NCI-H82 treated with DMSO at 0.1 percent for 48 hours (cell line): Measurements from ENCODE around the gene DPAGT1.
"Not testable (repeated sequence)": the region's sequence is repeated elsewhere in the genome, so short reads cannot be mapped to it uniquely, and the experiment has no call there.

Experiments used
- DNase-seq: peaks from one replicate; lab custom pipeline; 2025; ENCODE audit not compliant: unreplicated experiment; lab: John Stamatoyannopoulos, UW

DPAGT1 gene

GRCh38 chr11:119116235-119116594 lies 14.6 kb upstream of the DPAGT1 start:
- no peak for DNase-seq

- DNase-seq = no peak
These were observed 14.0 kb upstream of the DPAGT1 start for GRCh38 chr11:119115484-119116234.

GRCh38 chr11:119114351-119114750 lies 12.7 kb upstream of the DPAGT1 start:
- no peak for DNase-seq

GRCh38 chr11:119113716-119114115 lies 12.1 kb upstream of the DPAGT1 start:
- no peak for DNase-seq

GRCh38 chr11:119112314-119113020 lies 10.8 kb upstream of the DPAGT1 start:
- DNase-seq = no peak

GRCh38 chr11:119111361-119111925 lies 9.8 kb upstream of the DPAGT1 start:
- no peak for DNase-seq

GRCh38 chr11:119110439-119110838 lies 8.8 kb upstream of the DPAGT1 start:
- DNase-seq = no peak

- DNase-seq = no peak
These were observed 8.2 kb upstream of the DPAGT1 start for GRCh38 chr11:119109843-119110242.

- no peak for DNase-seq
These were observed 7.2 kb upstream of the DPAGT1 start for GRCh38 chr11:119108857-119109221.

- no peak for DNase-seq
These were observed 6.6 kb upstream of the DPAGT1 start for GRCh38 chr11:119108146-119108856.

- DNase-seq = no peak
These were observed 6.0 kb upstream of the DPAGT1 start for GRCh38 chr11:119107538-119108145.

- peak; percentile 40 for DNase-seq
These were observed 5.2 kb upstream of the DPAGT1 start, which contains the start of gene C2CD2L for GRCh38 chr11:119106564-119107537. Gene C2CD2L (plus strand): TSS chr11:119107344. CDS start chr11:119107742, 398 bp downstream.

- no peak for DNase-seq
These were observed 2.1 kb upstream of the DPAGT1 start for GRCh38 chr11:119103793-119104192.

GRCh38 chr11:119103161-119103664 lies 1.6 kb upstream of the DPAGT1 start:
- not testable (repeated sequence) for DNase-seq

- DNase-seq = no peak
These were observed 477 bp downstream of the DPAGT1 start for GRCh38 chr11:119100994-119101758.

GRCh38 chr11:119100246-119100970 lies 1.2 kb downstream of the DPAGT1 start:
- no peak for DNase-seq

GRCh38 chr11:119099711-119100110 lies 1.9 kb downstream of the DPAGT1 start:
- no peak for DNase-seq
